Activated CD8-positive, alpha-beta memory T cell treated with anti-CD3 and anti-CD28 coated beads, Interleukin-2, amount 50 U/mL, for 4 hours (primary cell): Measurements from ENCODE around the gene SMC4.
"Not testable (repeated sequence)": the region's sequence is repeated elsewhere in the genome, so short reads cannot be mapped to it uniquely, and the experiment has no call there.

Experiments used
- DNase-seq: peaks from one replicate; pipeline ENCODE4 v3.0.0-alpha.2; 2020

The SMC4 gene

GRCh38 chr3:160447544-160447943 is 48.1 kb downstream of the SMC4 start:
- DNase-seq: no peak

DNA sequence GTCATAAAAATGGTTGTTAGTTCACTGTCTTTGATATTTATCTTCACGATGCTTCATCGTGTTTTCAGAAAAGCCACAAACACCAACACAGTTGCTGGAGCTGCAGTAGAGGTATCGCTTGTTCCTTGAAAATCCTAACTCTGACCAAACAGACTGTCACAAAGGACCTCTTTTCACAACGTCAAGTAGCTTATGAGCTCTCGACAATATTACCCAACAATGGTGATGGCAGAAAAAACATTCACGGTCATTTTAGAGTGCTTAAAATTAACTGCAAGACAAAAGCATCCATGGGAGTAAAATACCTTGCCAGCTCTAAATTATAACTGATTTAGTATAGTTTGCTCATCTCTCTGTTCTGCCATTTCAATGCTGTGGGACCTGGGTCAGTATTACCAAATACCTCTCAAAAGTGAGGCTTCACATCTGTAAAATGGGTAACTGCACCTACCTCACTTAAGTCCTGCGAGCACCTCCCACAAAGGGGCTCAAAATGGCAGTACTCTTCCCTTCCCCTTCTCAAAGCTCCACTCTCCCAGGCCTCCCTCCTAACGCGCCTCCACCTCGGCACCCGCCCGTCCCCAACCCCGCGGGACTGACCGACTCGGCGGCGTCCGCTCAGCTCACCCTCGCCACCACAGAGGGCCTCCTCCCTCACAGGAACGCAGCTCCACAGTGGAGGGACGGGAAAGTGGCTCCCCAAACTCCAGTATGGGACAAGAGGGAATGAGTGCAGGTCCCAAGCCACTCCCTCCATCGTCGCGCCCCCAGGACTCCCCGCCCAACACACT is 49.6 kb downstream of the SMC4 start:
- DNase-seq: no peak

DNA sequence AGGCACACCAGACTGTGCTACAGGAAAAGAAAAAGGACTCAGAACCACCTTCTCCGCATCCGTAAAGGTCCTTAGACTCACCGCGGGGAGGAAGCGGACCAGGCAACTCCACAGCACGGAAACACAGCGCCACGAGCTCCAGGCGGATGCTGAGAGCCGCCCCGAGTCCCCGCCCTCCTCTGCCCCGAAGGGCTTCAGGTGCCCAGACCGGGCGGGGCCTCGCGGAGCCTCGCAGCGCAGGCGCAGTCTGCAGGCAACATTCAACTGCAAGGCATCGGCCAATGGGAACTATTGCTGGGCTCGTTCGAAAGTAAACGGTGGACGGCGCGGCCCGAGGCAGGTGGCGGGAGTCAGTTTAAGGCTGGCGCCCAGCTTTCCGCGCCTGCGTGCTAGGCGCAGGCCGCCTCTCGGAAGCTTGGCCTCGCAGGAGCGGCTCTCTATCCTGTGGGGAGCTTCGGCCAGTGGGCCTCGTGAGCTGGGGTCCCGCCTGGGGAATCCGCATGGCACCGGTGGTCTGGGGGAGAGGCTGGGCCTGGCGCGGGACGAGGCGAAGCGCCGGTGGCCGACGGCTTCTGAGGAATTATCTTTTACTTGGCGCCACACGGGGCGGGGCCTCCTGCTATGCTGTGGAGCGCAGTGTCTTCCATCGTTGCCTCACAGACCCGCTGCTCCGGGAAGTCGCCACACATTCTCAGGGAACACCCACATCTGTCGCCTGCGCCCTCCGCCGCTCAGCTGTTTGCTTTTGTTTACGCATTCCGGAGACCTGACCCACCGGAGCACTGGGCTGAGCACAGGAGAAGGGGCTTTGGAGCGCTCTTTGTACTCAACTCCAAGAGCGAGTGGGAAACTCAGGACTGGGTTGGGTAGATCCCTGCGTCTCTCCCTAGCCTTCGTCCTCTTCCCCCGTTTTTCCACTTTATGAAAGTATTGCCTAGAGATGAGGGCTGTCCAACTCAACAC is 50.5 kb downstream of the SMC4 start, which contains the start of gene TRIM59:
TRIM59 (minus strand) TSS at position 151 of the 963 bp plus-strand sequence. CDS start 10,603 bp downstream, outside the sequence.
- peak; percentile 94 for DNase-seq

DNA sequence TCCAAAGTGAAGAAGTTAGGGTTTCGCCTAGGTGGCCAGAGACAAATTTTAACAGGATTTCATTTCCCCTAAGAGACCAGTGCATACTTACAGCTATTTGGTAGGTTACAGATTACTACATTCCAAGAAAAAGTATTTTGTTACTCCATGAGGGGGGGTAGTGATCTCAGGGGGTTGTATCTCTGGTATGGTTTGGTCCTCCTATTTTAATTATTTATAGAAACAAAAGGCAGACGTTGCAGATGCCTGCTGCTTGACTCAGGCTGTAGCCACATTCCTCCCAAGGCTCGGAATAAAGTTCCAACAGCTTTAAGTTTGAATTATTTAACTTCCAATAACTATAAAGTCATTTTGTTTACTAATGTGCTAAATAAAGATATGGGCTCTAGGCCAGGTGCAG is 51.4 kb downstream of the SMC4 start:
- no peak for DNase-seq

GRCh38 chr3:160451602-160452001 is 52.2 kb downstream of the SMC4 start:
- no peak for DNase-seq

GRCh38 chr3:160452251-160452650 is 52.8 kb downstream of the SMC4 start:
- not testable (repeated sequence) for DNase-seq

DNA sequence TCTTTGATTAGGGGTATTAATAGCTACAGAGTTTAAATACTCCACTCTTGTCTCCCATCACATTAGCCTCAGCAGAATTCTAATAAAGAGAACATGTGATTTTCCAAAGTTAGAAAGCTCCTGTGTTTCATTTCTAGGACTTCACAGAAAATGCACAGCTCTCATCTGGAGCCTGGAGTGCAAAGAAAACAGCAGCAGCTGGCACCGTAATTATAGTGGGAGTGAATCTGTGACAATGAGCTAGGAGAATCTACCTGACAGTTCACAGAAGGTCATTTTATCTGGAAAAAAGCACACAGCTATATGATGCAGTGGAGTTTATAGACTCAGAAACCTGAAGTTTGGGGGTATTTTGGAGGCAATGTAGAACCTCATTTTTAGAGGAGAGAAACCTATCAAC is 55.5 kb downstream of the SMC4 start:
- DNase-seq: no peak

- no peak for DNase-seq
Observed at GRCh38 chr3:160455846-160456245, 56.4 kb downstream of the SMC4 start.

DNA sequence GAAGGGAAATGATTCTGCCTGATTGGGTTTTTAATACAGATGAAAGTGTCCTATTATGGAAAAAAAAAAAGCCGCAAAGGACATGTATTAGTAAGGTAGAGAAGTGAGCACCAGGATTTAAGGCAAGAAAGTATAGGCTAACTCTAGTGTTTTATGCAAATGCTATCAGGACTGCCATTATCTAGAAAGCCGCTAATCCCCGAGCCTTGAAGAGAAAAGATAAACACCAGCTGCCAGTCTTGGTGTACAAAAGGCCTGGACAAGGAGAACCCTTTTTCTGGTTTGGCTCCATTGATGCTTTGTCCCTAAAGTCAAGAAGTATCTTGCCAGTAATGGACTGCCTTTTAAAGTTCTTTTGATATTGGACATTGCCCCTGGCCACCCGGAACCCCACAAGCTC is 58.7 kb downstream of the SMC4 start:
- no peak for DNase-seq

GRCh38 chr3:160459450-160459970 is 60.1 kb downstream of the SMC4 start:
- no peak for DNase-seq

- no peak for DNase-seq
Observed at GRCh38 chr3:160460033-160460432, 60.6 kb downstream of the SMC4 start.

- no peak for DNase-seq
Observed at GRCh38 chr3:160464321-160464720, 64.9 kb downstream of the SMC4 start.

DNA sequence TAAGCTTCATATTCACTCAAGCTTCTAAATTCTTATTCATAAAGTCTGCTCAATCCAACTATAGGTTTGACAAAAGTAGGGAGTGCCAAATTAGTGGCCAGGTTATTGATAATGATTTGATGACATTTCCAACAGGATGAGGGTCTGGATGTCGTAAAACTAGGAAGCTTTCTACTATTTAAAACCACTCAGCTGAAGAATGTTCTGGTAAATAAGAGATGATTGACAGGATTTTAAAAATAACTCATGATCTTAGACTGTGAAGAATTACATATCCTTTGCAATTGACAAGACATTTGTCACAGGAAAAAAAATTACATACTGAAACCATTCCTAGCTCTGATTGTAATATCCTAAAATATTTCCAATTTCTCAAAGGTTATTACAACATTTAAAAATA is 65.5 kb downstream of the SMC4 start:
- DNase-seq: no peak

GRCh38 chr3:160470181-160470580 is 70.7 kb downstream of the SMC4 start:
- no peak for DNase-seq

DNA sequence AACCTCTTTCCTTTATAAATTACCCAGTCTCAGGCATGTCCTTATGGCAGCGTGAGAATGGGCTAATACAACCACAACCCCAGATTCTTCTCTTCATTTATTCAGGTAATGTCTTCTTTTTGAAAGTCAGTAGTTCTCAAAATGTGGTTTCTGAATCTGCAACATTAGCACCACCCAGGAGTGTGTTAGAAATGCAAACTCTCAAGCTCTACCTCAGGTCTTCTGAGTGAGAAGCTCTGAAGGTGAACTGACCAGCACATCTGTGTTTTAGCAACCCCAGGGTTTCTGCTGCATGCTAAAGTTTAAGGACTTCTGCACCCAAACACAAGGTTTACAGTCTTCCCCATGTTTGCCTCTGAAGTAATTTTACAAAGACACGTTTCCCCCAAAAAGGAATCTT is 72.4 kb downstream of the SMC4 start:
- DNase-seq: no peak

DNA sequence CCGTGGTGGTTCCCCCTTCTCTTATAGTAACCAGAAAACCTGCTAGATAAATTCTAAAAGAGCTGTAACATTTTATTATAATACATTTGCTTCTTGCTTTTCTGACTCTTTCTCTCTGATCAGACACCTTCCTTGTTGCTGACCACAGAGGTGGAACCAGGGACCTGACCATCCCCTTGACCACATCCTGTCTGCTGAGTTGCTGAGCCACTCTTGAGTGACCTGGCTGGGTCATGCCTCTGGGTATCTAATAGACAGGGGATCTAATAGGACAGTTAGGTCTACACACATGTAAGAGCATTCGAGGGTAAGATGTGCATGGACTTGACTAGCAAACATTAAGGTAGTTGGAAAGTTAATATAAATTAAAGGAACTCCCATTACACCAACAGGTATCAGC is 72.9 kb downstream of the SMC4 start:
- no peak for DNase-seq

- DNase-seq: no peak
Observed at GRCh38 chr3:160473221-160473620, 73.8 kb downstream of the SMC4 start.

DNA sequence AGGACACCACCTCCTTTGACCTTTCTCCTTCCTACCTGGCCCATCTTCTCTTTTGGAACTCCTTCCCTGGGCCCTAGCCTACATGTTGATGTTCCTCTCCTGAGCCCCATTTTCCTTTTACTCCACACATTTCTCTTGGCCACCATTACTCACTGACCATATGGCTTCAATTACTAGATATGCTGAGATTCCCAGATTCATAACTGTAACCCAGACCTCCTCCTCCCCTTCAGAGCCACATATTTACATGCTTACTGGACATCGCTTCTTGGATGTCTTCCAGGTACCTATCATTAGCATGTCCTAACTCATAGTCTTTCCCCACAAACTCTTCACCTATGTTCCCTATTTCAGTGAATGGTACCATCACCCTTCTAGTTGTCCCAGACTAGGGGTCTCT is 74.5 kb downstream of the SMC4 start:
- DNase-seq: no peak

GRCh38 chr3:160474416-160474838 is 75.0 kb downstream of the SMC4 start:
- DNase-seq: no peak

- no peak for DNase-seq
Observed at GRCh38 chr3:160475153-160475552, 75.7 kb downstream of the SMC4 start.

GRCh38 chr3:160475884-160476283 is 76.4 kb downstream of the SMC4 start:
- no peak for DNase-seq

DNA sequence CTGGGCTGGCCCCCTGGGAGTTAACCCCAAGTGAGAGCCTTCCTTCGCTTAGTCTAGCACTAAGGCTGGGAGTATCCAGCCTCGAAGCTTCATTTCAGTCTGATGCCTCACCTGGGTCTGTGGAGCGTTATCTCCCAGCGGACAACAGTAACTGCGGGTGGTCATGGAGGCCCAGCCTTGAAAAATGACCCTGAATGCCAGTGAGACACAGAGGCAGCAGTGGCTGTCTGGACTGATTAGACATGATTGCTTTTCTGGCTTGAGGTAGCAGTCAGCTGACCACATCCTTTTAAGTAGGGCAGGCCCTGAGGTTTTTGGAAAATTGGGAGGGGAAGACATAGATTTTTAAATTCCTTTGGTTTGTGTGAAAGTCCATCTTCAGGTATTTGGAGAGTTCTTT is 78.3 kb downstream of the SMC4 start:
- no peak for DNase-seq

- no peak for DNase-seq
Observed at GRCh38 chr3:160478338-160478737, 78.9 kb downstream of the SMC4 start.

DNA sequence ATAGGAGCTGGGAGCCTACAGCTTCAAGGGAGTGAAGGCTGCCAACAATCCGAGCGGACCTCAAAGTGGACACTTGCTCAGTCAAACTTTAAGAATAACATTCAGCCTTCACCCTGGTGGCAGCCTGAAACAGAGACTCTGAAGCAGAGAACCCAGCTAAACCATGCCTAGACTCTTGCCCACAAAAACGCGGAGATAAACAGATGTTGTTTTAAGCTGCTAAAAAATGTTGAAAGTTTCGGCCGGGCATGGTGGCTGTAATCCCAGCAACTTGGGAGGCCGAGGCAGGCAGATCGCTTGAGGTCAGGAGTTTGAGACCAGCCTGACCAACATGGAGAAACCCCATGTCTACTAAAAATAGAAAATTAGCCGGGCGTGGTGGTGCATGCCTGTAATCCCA is 79.9 kb downstream of the SMC4 start:
- no peak for DNase-seq
